Erythroblast (primary cell): ENCODE data around the gene GYG2.

Experiments used
- GATA1 ChIP-seq: IDR thresholded peaks from 2 replicates; pipeline ENCODE4 v1.6.1; 2011; ENCODE audit warnings: low read depth, mild to moderate bottlenecking, control low read depth, low read length, moderate library complexity
- POLR2A ChIP-seq: IDR thresholded peaks from 2 replicates; pipeline ENCODE4 v1.6.1; 2011; ENCODE audit warnings: mild to moderate bottlenecking, low read length

DNA sequence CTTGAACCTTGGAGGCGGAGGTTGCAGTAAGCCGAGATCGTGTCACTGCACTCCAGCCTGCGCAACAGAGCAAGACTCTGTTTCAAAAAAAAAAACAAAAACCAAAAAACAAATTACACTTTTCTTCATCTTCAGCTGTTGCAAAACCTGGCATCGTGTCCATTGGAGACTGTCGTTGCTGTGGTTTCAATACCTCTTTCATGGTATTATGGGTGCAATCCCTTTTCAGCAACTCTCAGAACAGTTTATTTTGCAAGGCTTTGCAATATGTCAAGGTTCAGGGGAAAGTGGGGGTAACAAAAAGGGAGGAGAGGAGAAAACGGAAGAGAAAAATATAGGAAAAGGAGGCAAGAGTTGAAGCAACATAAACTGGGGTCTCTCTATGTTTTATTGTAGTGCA is 59.6 kb downstream of the GYG2 start:
- TF ChIP-seq POLR2A (no peak), GATA1 (no peak)
